Pericardium fibroblast (primary cell): Measurements from ENCODE around the gene PPM1A. TPM values are rescaled to one million over a fixed set of nuclear protein-coding genes. Genes with fewer than 3 reads are reported as not detected.

Source experiments
- total RNA-seq: library from RNA; depleted of rRNA; stranded (reverse); fragments of >200 nt; gene quantifications from 2 replicates; pipeline ENCODE4 v1.2.3, GENCODE V29; 2015

PPM1A gene
- total RNA-seq = 13.4 and 24.3 TPM in 2 replicates

GRCh38 chr14:60248697-60249318 lies at the start of gene PPM1A:
TSS of gene PPM1A (plus strand) at chr14:60249221. CDS start at chr14:60282704, 33,483 bp downstream.

Other genes starting within 250 kb of the PPM1A start
- gene PCNX4, start 157.3 kb upstream of the PPM1A start, total RNA-seq = 43.2 and 50.8 TPM in 2 replicates
- 48.2 and 57.5 TPM in 2 replicates for gene DHRS7, start 83.8 kb upstream of the PPM1A start, total RNA-seq
- gene C14orf39, start 236.8 kb downstream of the PPM1A start, total RNA-seq = not detected in 2 replicates